GM21786 (cell line): ENCODE results near the gene AGTRAP.

Experiments
- ATAC-seq: cut with Tn5 transposase; IDR thresholded peaks from one replicate; pipeline ENCODE4 v1.9.1; 2021; ENCODE audit not compliant: unreplicated experiment

Gene AGTRAP

DNA sequence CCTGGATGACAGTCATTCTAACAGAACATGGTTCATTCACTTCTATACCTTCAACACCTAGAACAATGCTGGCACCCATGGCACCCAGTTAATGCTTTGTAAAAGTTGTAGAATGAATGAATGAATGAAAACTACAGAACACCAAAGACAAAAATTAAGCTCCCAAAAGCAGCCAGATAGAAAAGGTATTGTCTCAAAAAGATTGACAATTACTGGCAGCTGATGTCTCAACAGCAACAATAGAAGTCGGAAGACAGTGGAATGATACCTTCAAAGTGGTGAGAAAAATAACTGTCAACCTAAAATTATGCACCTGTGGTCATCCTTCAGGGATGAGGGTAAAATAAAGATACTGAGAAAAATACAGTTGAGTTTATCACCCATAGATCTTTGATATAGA is 21.1 kb downstream of the AGTRAP start:
- no peak for ATAC-seq

DNA sequence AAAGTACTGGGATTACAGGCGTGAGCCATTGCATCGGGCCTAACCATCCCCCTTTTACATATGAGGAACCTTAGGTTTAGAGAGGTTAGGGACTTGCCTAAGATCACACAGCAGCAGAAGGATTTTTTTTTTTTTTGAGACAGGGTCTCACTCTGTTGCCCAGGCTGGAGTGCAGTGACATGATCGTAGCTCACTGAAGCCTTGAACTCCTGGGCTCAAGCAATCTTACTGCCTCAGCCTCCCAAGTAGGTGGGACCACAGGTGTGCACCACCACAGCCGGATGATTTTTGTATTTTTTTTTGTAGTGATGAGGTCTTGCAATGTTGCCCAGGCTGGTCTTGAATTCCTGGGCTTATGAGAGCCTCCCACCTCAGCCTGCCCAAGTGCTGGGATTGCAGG is 23.9 kb downstream of the AGTRAP start:
- no peak for ATAC-seq

DNA sequence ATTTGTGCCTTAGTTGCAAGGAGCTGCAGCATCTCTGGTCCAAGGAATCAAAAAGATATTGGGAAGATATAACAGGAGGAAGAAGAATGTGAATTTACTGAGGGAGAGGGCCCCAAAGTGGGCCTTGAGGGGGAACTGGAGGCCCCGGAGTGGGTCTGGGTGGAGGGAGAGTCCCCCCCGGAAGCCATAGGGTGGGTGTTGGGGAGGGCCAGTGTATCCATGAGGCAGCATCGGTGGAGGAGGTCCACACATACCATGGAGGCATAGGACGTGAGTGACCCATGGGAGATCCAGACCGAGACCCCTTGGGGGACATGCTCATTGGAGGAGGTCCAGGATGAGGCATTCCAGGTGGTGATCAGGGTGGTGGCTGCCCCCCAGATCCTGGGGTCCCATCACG is 25.3 kb downstream of the AGTRAP start:
- no peak for ATAC-seq

DNA sequence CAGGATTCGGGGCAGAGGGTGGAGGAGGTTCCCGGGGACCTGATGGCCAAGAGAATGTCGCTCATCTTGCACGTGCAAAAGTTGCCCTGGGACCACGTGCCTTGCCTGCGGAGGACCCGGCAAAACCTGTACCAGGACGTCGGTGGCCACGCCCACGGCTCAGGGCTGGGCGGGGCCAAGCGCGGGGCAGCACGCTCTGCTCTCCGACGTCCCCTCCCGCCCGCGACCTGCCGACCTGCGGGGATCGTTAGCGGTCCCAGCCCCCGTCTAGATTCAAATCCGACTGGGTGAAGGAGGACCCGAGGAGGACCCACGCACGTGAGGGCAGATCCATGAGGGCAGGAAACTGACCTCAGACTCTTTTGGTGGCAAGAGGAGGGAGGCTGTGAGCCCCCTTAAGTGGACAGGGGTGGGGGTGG is 26.1 kb downstream of the AGTRAP start, which contains the start of gene C1orf167:
C1orf167 (plus strand) TSS at position 206 of the 419 bp plus-strand sequence. CDS start 2,208 bp downstream, outside the sequence.
- no peak for ATAC-seq

DNA sequence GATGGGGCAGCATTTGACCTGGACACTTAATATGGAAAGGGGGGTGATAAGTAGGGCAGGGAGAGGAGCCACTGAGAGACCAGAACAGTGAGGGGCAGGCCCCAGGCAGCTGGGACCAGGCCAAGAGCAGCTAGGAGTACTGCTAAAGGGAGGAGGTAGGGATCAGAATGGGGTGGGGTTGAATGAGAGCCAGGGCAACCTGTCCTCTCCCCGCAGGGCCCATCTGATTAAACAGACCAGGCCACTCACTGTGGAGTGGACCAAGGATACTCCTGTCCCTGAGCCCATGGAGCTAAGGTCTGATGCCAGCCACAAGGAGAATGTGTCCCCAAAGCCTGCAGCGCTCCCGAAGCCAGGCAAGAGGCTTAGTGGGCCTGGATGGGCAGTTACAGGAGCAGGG is 28.2 kb downstream of the AGTRAP start:
- ATAC-seq, result no peak

DNA sequence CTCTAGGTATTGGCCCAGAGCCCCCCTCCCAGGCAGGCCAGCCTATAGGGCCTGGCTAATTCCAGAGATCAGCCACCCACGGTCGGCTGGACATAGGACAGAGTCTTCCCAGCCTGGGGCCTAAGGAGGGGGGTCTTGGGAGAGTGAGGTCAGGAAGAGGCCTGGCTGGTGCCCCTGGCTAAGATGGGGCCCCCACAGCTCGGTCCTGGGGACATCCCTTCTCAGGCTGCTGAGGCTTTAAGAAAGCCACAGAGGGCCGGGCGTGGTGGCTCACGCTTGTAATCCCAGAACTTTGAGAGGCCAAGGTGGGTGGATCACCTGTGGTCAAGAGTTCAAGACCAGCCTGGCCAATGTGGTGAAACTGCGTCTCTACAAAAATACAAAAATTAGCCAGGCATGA is 28.6 kb downstream of the AGTRAP start:
- no peak for ATAC-seq

DNA sequence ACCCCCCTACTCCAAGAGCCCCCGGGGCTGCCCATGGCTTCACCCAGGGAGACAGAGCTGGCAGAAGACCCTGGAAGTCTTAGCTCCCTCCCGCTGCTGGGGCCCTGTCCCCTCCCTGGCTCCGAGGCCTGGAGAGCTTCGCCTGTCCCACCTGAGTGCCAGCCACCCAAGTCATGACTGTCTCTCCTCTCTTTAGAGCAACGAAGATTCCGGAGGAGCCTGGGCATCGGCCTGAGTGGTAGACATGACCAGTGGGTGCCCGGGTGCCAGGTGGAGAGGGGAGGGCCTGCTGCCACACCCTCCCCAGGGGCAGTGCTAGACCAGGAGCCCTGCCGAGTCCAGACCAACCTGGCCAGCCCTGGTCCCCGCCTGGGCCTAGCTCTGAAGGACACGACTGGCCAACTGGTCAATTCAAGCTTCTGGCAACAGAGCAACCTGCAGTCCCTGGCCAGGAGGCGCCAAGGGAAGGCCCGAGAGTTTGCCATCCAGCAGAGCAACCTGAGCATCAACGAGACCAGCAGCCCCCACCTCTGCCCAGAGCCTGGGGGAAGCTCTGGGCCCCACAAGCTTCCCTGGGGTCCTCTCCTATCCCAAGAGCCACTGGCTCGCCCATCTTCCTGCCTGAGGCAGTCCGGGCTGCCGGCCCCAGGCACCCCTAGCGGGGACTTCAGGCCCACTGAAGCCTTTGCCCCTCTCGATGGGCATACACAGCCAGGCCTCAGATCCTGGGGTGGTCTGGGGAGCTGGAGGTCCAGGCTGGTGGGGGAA is 29.9 kb downstream of the AGTRAP start:
- no peak for ATAC-seq

DNA sequence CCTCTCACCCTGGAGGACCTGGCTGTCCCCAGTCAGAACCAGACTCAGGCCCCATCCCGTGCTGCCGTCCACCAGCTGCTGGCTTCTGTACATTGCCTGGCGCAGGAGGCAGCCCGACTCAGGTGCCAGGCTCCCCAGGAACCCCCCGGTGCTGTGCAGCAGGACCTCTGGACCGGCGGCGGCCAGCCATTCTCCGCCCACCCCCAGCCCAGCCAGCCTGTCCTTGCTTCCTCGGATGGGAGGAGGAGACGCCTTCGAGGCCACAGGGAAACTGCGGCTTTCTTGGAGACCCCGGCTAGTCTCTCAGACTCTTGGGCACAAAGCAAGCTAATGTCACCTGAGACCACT is 30.5 kb downstream of the AGTRAP start:
- no peak for ATAC-seq

DNA sequence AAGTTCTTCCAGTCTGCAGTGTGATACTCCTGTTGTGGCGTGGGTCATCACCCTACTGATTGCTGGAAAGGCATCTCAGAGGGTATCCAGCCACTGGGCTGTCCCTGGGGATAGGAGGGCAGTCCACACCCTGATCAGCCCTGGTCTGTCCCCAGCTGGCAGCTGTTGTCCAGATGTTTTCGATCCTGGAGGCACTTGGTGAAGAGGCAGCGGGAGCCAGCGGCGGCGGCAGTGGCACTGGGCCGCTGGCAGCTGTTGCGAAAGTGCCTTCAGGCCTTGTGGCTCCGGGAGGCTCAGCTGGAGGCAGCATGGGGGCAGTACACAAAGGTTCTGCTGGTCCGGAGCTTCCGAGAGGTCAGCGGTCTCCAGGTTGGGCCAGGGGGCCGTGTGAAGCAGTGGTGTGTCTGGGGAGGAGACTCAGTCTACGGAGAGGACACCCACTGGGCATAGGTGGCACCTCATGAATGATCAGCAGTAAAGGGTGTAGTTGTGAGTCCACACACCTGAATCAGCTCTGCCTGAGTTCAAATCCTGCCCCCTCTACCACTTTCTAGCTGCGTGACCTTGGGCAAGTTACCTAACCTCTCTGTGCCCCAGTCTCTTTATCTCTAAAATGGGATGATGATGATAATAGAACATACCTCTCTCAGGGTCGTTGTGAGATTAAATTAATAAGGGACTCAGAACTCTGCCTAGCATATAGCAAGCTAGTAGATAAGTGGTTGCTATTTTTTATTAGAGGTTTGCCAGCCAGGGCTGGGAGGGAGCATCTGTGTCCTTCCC is 32.2 kb downstream of the AGTRAP start:
- no peak for ATAC-seq

DNA sequence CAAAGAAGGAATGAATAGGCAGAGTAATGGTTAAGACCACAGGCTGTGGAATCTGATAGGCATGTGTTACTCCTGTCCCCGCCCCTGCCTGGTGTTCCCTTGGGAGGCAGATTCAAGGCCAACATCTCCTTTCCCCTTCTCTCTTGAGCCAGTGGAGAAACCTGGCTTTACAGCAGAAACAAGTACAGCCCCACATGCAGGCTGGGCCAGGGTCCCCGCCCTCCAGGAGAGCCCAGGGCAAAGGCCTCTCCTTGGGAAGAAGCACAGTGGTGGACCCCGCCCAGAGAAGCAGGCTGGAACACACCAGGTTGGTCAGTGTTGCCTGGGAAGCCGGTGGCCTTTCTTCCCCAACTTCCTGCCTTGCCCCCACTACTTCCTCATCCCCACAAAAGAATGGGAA is 32.9 kb downstream of the AGTRAP start:
- no peak for ATAC-seq

DNA sequence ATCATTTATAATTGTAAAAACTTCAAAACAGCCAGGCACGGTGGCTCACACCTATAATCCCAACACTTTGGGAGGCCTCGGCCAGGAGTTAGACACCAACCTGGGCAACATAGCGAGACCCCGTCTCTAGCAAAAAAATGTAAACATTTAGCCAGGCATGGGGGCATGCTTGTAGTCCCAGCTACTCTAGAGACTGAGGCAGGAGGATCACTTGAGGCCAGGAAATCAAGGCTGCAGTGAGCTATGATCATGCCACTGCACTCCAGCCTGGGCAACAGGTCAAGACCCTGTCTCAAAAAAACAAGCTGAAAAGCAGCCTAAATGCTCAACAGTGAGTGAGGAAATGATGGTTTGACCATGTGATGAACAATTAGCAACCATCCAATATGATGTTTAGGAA is 33.3 kb downstream of the AGTRAP start:
- ATAC-seq, result no peak

DNA sequence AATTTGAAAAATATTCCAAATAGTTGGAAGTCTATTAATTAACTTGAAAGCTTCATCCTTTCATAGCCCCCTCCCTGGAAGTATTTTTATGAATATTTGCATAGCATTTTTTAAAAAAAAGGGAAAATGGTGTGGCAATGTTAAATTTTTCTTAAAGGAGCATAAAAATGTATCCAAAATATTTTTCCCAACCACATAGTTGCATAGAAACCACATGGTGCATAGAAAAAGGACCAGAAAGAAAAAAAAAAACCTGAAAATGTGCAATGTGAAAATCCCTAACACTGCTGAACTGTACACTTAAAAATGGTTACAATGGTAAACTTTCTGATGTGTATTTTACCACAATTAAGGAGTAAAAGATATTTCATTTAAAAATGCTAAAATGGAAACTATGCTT is 34.1 kb downstream of the AGTRAP start:
- no peak for ATAC-seq

DNA sequence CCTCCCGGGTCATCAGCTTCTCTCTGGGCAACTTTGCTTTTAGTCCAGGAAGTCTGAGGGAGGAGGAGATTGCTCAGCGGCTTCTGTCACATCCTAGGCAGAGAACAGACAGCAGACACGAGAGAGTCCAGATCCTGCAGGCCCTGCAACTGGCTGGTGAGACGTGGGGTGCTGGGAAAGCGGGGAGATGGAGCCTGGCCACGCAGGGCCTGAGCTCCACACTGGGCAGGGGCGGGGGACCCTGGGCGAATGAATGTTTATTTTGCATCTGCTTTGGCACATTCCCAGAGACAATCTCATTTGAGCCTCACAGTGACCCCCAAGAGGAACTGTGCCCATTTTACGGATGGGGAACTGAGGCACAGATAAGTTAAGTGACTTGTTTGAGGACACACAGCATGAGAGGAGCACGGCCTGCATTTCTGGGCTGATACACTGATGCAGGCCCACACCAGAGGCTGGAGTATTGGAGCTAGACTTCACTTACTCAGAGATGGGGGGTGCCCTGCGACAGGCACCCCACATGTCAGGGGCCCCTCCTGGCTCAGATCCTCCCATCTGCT is 35.6 kb downstream of the AGTRAP start:
- ATAC-seq, result no peak

DNA sequence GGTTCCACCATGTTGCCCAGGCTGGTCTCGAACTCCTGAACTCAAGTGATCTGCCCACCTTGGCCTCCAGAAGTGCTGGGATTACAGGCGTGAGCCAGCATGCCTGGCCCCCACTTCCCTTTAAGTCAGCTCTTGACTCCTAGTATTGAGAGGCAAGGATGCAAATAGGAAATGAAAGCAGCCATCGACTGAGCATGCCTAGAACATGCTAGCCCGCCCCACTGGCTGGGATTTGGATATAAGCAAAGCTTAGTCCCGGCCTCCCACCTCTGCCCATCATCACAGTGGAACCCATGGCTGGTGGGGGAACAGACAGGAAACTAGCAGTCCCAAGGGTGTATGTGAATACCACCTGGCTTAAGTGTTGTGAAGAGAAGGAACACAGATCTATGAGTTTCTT is 36.5 kb downstream of the AGTRAP start:
- ATAC-seq, result no peak

DNA sequence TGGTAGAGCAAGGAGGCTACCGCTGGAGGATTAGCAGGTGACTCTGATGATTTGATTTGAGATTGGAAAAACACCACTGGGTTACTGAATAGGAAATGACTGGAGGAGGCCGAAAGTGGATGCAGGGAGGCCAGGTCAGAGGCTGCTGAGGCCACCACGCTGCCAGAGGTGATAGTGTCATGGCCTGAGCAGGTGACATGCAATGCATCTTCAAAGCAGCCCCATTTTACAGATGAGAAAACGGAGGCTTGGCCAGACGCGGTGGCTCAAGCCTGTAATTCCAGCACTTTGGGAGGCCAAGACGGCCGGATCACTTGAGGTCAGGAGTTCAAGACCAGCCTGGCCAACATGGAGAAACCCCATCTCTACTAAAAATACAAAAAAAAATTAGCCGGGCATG is 38.8 kb downstream of the AGTRAP start:
- no peak for ATAC-seq

DNA sequence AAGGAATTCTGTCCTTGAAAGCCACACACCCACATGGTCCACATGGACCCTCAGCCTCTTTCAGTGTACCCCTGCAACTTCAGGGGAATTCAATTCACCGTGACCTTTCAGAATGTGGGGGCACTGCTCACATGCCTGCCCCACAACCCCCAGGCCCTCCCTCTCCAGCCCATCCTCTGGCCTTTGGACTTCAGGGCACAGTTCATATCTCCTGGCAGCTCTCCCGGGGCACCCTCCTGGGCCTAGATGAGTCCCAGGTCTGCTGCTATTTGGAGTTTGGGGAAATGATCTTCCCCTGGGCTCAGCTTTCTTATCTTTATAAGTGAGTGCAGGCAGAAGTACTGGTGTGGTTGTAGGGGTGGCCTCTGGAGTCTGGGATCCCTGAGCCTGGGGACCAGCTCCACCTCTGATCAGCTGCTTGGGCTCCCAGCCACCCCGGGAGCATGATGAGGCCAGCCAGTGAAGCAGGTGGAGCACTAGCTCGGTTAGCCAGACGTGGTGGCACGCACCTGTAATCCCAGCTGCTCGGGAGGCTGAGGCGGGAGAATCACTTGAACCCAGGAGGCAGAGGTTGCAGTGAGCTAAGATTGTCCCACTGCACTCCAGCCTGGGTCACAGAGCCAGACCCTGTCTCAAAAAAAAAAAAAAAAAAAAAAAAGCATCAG is 41.9 kb downstream of the AGTRAP start:
- no peak for ATAC-seq

DNA sequence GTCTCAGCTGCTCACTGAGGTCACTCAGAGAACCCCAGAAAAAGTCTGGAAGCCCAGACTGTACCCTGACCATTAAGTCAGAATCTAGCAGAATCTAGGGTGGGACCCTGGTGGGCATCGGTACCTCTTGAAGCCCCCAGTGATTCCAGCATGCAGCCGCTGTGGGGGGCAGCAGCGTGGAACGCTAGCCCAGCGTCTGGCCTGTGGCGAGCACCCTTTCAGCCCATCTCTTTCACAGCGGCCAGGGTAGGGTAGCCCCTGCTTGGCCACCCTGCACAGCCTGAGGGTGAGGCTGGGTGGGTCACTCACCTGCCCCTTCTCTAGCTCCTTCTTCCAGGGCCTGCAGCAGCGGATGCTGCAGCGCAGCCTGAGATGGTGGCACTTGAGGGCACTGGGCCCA is 42.4 kb downstream of the AGTRAP start:
- ATAC-seq, result no peak

DNA sequence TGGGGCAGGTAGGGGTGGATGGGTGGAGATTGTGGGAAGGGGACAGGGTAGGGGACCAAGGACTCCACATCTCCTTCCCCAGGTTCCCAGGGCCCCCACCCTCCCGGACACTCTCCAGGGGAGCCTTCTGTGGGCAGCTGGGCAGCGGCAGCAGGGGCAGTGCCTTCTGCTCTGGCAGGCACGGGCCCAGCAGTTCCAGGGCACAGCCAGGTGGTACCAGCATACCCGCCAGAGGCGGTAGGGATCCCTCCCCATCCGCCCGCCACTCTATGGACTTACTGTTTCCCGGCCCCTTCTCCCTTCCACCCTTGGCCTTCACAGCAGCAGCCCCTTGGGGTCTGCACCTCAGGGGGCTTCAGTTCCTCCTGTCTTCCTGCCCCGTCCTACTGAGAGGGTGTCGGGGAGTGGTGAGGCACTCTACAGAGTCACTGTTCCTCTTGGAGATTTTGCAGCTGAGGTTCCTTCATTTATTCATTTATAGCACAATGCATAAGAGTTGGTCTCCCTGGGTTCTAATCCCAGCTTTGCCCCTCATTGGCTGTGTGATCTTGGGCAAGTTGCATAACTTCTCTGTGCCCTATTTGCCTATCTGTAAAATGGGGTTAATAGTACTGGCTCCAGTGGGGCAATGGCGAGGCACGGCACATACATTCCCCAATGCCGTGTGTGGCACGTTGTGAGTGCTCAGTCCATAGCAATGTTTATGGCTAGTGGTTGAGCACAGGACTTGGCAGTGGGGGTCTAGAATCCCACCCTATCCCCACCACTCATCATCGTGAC is 43.1 kb downstream of the AGTRAP start:
- ATAC-seq, result no peak

DNA sequence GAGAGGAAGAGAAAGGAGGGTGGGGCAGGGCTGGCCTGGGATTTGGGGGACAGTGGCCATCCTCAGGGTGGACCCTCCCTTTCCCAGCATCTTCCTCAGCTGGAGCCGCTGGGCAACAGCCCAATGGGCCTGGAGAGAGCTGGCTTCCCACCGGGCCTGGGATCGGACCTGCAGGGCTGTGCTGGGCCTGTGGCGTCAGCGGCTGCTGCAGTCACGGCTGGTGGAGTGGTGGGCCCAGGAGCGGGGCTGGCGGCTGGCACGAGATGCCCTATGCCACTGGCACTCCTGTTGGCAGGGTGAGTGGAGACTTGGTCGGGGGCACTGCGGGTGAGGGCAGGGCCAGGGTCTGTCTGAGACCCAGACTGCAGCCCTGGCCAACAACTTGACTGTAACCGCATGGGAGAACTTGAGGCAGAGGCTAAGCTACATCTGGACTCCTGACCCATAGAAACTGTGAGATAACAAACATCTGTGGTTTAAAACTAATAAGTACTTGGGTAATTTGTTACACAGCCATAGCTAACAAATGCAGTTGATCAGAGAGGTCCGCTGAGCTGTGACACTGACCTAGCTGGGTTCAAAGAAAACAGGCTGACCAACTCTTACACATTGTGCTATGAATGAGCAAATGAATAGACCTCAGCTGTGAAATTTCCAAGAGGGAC is 43.9 kb downstream of the AGTRAP start:
- ATAC-seq, result no peak

DNA sequence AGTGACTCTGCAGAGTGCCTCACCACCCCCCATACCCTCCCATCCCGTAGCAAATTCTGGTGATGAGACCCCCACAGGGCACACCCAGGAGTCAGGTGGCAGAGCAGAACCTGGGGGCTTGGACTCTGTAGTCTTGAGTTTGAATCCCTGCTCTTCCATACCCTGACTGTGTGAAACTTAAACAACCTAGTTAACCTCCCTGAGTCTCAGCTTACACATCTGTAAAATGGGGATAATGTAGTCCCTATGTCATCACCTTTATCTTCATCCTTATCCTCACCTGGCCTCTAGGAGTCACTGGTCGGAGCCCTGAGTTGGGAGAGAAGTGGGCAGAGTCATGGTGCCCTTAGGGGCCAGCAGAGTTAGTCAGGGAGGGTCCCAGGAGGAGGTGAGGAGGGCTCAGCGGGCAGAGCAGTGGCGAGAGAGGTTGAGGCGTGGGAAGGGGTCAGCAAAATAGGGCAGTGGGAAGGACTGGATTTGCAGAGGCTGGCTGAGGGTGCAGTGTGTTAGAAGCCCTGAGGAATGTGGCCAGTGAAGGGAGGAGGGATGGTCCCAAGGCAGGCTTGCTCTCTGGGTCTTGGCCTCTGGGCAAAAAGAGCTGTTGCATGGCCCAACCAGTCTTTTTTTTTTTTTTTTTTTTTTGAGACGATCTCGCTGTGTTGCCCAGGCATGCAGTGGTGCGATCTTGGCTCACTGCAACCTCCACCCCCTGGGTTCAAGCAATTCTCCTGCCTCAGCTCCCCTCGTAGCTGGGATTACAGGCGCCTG is 44.6 kb downstream of the AGTRAP start:
- no peak for ATAC-seq
